Thyroid gland (tissue), 4 donors: ENCODE results near the gene CMTM3.
A peak's percentile ranks its signal among the peaks of the same experiment; 100 is the strongest.

Experiments used
- CTCF ChIP-seq, 6 experiments: fragments of 200-600 bp in 3 of 6; fragments of 450-650 bp in 3 of 6; sonication (generic) in 3 of 6; IDR thresholded peaks; one replicate each; pipeline ENCODE4 v1.5.1; 2016 to 2019; ENCODE audit warnings: antibody characterized with exemption in 6 of 6, mild to moderate bottlenecking in 2 of 6, inconsistent platforms in 1 of 6, moderate library complexity in 1 of 6
- POLR2A ChIP-seq, 2 donors: fragments of 450-650 bp; IDR thresholded peaks; one replicate each; pipeline ENCODE4 v1.6.1; 2017; ENCODE audit warnings: antibody characterized with exemption in 2 of 2, mild to moderate bottlenecking in 2 of 2, moderate library complexity in 1 of 2

- TF ChIP-seq CTCF (IDR thresholded peaks at IDR 0.05) (peak; percentile 29 to 90 (median 57)), POLR2A (IDR thresholded peaks at IDR 0.05) (no peak)
Measured at GRCh38 chr16:66604376-66605176, at the start of gene CMTM3.
